HG02678 (cell line): ENCODE measurements around the gene NARF.
A peak's percentile ranks its signal among the peaks of the same experiment; 100 is the strongest.

Experiments
- ATAC-seq: cut with Tn5 transposase; IDR thresholded peaks from one replicate; pipeline ENCODE4 v1.9.1; 2021; ENCODE audit warnings: mild to moderate bottlenecking, moderate library complexity; ENCODE audit not compliant: unreplicated experiment

Gene NARF

GRCh38 chr17:82470065-82470464 is 11.5 kb downstream of the NARF start:
- no peak for ATAC-seq

- ATAC-seq = no peak
Observed at GRCh38 chr17:82474223-82475010, 15.9 kb downstream of the NARF start.

GRCh38 chr17:82475458-82475857 is 16.9 kb downstream of the NARF start:
- no peak for ATAC-seq

GRCh38 chr17:82477934-82478333 is 19.4 kb downstream of the NARF start:
- no peak for ATAC-seq

GRCh38 chr17:82479602-82480001 is 21.1 kb downstream of the NARF start:
- no peak for ATAC-seq

GRCh38 chr17:82480318-82480717 is 21.8 kb downstream of the NARF start:
- ATAC-seq = no peak

- ATAC-seq = no peak
Observed at GRCh38 chr17:82483204-82483660, 24.7 kb downstream of the NARF start.

- no peak for ATAC-seq
Observed at GRCh38 chr17:82483836-82484235, 25.3 kb downstream of the NARF start.

- ATAC-seq = no peak
Observed at GRCh38 chr17:82486231-82487094, 27.9 kb downstream of the NARF start.

GRCh38 chr17:82487910-82488309 is 29.4 kb downstream of the NARF start:
- ATAC-seq = no peak

GRCh38 chr17:82489117-82489516 is 30.6 kb downstream of the NARF start:
- no peak for ATAC-seq

- ATAC-seq = no peak
Observed at GRCh38 chr17:82489851-82490511, 31.4 kb downstream of the NARF start.

GRCh38 chr17:82490512-82491195 is 32.1 kb downstream of the NARF start:
- ATAC-seq = no peak

- no peak for ATAC-seq
Observed at GRCh38 chr17:82491196-82491530, 32.6 kb downstream of the NARF start.

- no peak for ATAC-seq
Observed at GRCh38 chr17:82491533-82491932, 33.0 kb downstream of the NARF start.

- no peak for ATAC-seq
Observed at GRCh38 chr17:82492643-82493225, 34.2 kb downstream of the NARF start.

- ATAC-seq = no peak
Observed at GRCh38 chr17:82493226-82493781, 34.8 kb downstream of the NARF start.

- peak; percentile 53 for ATAC-seq
Observed at GRCh38 chr17:82494236-82495055, 35.9 kb downstream of the NARF start.

- ATAC-seq = no peak
Observed at GRCh38 chr17:82495844-82496528, 37.4 kb downstream of the NARF start.
